Measurements from ENCODE around the gene PYCR2. TPM values are rescaled to one million over a fixed set of nuclear protein-coding genes. Genes with fewer than 3 reads are reported as not detected.
A peak's percentile ranks its signal among the peaks of the same experiment; 100 is the strongest.

PYCR2 gene
- total RNA-seq, 1 donor from 2014 or later = 19.5 TPM

- TF ChIP-seq, protein P1, sequence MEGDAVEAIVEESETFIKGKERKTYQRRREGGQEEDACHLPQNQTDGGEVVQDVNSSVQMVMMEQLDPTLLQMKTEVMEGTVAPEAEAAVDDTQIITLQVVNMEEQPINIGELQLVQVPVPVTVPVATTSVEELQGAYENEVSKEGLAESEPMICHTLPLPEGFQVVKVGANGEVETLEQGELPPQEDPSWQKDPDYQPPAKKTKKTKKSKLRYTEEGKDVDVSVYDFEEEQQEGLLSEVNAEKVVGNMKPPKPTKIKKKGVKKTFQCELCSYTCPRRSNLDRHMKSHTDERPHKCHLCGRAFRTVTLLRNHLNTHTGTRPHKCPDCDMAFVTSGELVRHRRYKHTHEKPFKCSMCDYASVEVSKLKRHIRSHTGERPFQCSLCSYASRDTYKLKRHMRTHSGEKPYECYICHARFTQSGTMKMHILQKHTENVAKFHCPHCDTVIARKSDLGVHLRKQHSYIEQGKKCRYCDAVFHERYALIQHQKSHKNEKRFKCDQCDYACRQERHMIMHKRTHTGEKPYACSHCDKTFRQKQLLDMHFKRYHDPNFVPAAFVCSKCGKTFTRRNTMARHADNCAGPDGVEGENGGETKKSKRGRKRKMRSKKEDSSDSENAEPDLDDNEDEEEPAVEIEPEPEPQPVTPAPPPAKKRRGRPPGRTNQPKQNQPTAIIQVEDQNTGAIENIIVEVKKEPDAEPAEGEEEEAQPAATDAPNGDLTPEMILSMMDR (IDR thresholded peaks at IDR 0.05; ENCODE audit: insufficient read depth, low read length, severe bottlenecking) = peak; percentile 54
- FAIRE-seq (no peak), DNase-seq (ENCODE audit: low read depth) (no peak)
- peaks cover 15% of the 10 kb centered on the region for H3K27me3 ChIP-seq (ENCODE audit: control insufficient read depth, insufficient read depth, low read length)
- peaks cover 3% of the 10 kb centered on the region for H3K36me3 ChIP-seq (ENCODE audit: control insufficient read depth, insufficient read depth, low read length)
- no peak overlapping the region for H3K4me3 ChIP-seq (ENCODE audit: low read depth, low read length)
Observed at GRCh38 chr1:225877580-225877979, 46.5 kb downstream of the PYCR2 start.

DNA sequence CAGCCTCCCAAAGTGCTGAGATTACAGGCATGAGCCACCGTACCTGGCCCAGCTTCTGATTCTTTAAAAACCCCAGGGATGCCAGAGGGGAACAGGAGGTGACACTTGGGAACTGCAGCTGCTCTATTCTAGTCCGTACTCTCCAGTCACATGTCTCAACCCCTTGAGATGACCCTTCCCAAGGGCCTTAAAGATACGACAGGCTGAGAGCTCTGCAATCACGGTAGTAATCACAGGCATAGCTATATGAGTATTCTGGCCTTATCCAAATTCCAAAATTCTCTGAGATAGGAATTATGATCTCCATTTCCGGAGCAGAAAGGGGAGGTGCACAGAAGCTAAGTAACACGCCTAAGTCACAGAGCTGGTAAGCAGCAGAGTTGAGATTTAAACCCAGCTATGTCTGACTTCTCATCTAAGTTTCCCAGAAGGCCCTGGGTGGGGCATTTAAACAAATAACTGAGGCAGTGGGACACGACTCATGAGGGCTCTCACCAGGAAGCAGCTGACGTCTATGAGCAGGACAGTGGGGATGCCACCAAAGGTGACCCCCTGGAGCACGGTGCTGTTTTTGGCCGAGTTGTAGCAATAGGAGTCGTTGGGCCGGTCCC lies 47.0 kb downstream of the PYCR2 start:
- DNase-seq (ENCODE audit: low read depth) (no peak), FAIRE-seq (no peak)
- Histone ChIP-seq H3K27me3 (ENCODE audit: control insufficient read depth, insufficient read depth, low read length) (peaks cover 15% of the 10 kb centered on the region), H3K4me3 (ENCODE audit: low read depth, low read length) (no peak overlapping the region), H3K36me3 (ENCODE audit: control insufficient read depth, insufficient read depth, low read length) (peaks cover 3% of the 10 kb centered on the region)
- TF ChIP-seq, protein P1 (IDR thresholded peaks at IDR 0.05; ENCODE audit: insufficient read depth, low read length, severe bottlenecking) = no peak

DNA sequence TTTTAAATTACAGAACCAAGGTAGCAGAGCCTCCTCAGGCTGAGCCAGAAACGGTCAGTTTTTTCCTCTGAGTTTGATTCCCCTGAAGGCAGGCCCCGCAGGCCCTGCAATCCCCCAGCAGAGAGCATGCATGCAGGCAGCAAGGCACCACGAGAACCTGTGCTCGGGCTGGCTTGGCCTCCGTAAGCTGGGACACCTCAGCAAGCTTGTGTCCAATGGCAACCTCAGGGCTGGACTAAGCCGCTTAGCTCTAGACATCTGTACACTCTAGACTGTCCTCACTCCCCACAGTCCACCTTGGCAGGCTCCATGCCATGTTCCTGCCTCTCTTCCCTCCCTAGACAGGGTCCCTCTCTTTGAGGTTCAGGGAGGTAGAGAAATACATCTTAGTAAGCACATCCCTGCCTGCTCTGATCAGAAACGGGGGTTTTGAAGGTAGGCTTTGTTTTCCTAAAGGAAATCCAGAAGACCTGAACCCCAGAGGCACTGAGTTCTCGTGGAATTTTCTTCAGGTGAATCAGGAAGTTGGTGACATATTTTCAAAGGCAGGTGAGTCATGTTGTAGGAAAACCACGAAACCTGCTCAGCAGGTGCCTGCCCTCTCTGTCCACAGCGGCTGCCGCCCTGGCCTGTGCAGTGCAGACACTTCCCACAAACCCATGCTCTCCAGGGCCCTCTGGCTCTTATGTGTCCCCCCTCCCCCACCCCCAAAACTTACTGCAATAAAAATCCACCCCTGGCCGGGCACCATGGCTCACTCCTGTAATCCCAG lies 48.8 kb downstream of the PYCR2 start:
- Histone ChIP-seq H3K27me3 (ENCODE audit: control insufficient read depth, insufficient read depth, low read length) (peaks cover 14% of the 10 kb centered on the region), H3K4me3 (ENCODE audit: low read depth, low read length) (no peak overlapping the region), H3K36me3 (ENCODE audit: control insufficient read depth, insufficient read depth, low read length) (peaks cover 3% of the 10 kb centered on the region)
- TF ChIP-seq, protein P1 (IDR thresholded peaks at IDR 0.05; ENCODE audit: insufficient read depth, low read length, severe bottlenecking) = no peak
- FAIRE-seq = no peak
- peak; percentile 83 for DNase-seq (ENCODE audit: low read depth)

DNA sequence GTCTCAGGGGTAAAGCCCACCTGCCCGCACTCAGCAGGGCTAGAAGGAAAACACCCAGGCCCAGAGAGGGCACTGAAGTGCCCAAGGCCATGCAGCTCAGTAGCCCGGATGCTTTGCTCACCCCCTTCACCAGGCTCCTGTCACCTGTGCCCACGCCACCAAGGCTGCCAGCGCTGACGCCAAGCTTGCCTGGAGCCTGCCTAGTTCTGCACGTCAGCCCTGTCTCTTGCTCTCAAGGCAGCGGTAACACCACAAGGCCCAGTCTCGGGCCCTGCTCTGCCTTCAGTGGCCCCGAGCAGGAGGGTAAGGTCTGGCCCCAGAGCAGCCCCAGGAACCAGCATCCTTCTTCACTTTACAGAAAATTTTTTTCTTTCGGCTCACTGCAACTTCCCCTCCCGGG lies 49.6 kb downstream of the PYCR2 start:
- DNase-seq (ENCODE audit: low read depth) (no peak), FAIRE-seq (no peak)
- TF ChIP-seq, protein P1 (IDR thresholded peaks at IDR 0.05; ENCODE audit: insufficient read depth, low read length, severe bottlenecking) = no peak
- peaks cover 3% of the 10 kb centered on the region for H3K36me3 ChIP-seq (ENCODE audit: control insufficient read depth, insufficient read depth, low read length)
- peaks cover 14% of the 10 kb centered on the region for H3K27me3 ChIP-seq (ENCODE audit: control insufficient read depth, insufficient read depth, low read length)
- no peak overlapping the region for H3K4me3 ChIP-seq (ENCODE audit: low read depth, low read length)

DNA sequence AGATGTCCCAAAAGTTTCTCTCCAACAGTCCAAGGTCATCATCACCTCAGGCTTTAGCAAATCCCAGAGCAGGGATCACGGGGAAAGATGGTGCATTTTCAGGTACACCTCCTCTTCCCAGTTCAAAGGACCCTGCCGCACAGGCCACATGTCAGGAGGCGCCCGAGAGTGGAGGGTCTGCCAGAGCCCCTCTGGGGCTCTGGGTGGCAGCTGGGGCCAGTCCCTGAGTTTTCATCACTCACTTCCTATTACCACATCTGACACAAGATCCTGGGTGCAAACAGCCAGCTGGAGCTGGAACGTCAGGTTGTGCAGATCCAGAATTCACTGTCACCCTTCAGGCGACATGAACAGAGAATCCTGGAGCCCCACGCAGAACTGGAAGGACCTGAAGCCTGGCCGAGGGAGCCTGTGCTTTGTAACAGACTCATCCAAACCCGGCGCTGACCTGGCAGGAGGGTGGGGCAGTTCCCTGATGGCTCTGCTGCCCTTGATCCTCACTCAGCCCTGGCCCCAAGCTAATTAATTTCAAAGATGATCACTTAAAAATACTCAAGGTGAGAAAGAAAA lies 50.7 kb downstream of the PYCR2 start:
- peaks cover 3% of the 10 kb centered on the region for H3K36me3 ChIP-seq (ENCODE audit: control insufficient read depth, insufficient read depth, low read length)
- TF ChIP-seq, protein P1 (IDR thresholded peaks at IDR 0.05; ENCODE audit: insufficient read depth, low read length, severe bottlenecking) = no peak
- peaks cover 10% of the 10 kb centered on the region for H3K27me3 ChIP-seq (ENCODE audit: control insufficient read depth, insufficient read depth, low read length)
- FAIRE-seq = no peak
- no peak for DNase-seq (ENCODE audit: low read depth)
- no peak overlapping the region for H3K4me3 ChIP-seq (ENCODE audit: low read depth, low read length)
